A549 (cell line): Measurements from ENCODE around the gene RAB38. TPM values are rescaled to one million over a fixed set of nuclear protein-coding genes. Genes with fewer than 3 reads are reported as not detected.

Experiments used
- ATAC-seq, 2 experiments: fragments of 200-7000 bp in 1 of 2; fragments of >200 bp in 1 of 2; cut with Nextera tagmentation in 1 of 2; cut with Tn5 transposase in 1 of 2; 3 replicates each; pipeline versions ENCODE4 v1.8.0 to v1.9.1; 2018 to 2020; ENCODE audit warnings: mild to moderate bottlenecking in 1 of 2, moderate library complexity in 1 of 2
- CTCF ChIA-PET: fragments of 300-600 bp; sonication (Branson Sonifier 250); formaldehyde crosslinking; extraction: SDS; loops from one replicate; lab custom pipeline; 2021; ENCODE audit warnings: antibody characterized with exemption, inconsistent platforms; lab: Yijun Ruan, JAX
- POLR2A ChIA-PET: fragments of 350-600 bp; formaldehyde crosslinking; extraction: SDS; loops from one replicate; lab custom pipeline; 2021; ENCODE audit warnings: antibody characterized with exemption, inconsistent platforms; lab: Yijun Ruan, JAX
- DNase-seq, 2 experiments: peaks; one replicate each; pipeline versions ENCODE4 v3.0.0 to v3.0.0-alpha.2; 2011 to 2016; ENCODE audit warnings: low read depth in 1 of 2, low spot score in 1 of 2
- FAIRE-seq: peaks from 2 replicates; lab custom pipeline; 2011; peaks lifted over from hg19 to GRCh38; lab: Jason Lieb, UNC
- H3K27ac ChIP-seq, 2 experiments: fragments of >200 bp; sonication (Bioruptor Twin); formaldehyde crosslinking; 3 replicates each; pipeline ENCODE4 v1.5.1; 2016 to 2017
- H3K4me1 ChIP-seq: fragments of >200 bp; sonication (Bioruptor Twin); formaldehyde crosslinking; 3 replicates; pipeline ENCODE4 v1.6.1; 2016
- H3K4me2 ChIP-seq: fragments of >200 bp; sonication (Bioruptor Twin); formaldehyde crosslinking; 3 replicates; pipeline ENCODE4 v1.6.1; 2016
- H3K4me3 ChIP-seq: fragments of >200 bp; sonication (Bioruptor Twin); formaldehyde crosslinking; 3 replicates; pipeline ENCODE4 v1.5.1; 2016
- H3K9me3 ChIP-seq: fragments of >200 bp; sonication (Bioruptor Twin); formaldehyde crosslinking; 3 replicates; pipeline ENCODE4 v1.6.1; 2016
- CBX8 ChIP-seq: fragments of 200-600 bp; sonication (generic); IDR thresholded peaks from 2 replicates; pipeline ENCODE4 v1.6.1; 2016
- CEBPB ChIP-seq, 2 experiments: fragments of >200 bp in 1 of 2; sonication (Bioruptor Twin) in 1 of 2; formaldehyde crosslinking in 1 of 2; IDR thresholded peaks; 2 replicates each; pipeline ENCODE4 v1.6.1; 2012 to 2016
- CHD4 ChIP-seq: fragments of 200-600 bp; sonication (generic); IDR thresholded peaks from 2 replicates; pipeline ENCODE4 v1.6.1; 2016; ENCODE audit warnings: antibody characterized with exemption, mild to moderate bottlenecking, borderline replicate concordance
- E2F6 ChIP-seq: IDR thresholded peaks from 2 replicates; pipeline ENCODE4 v1.6.1; 2012; ENCODE audit warnings: low read depth, borderline replicate concordance
- EHMT2 ChIP-seq: fragments of 200-600 bp; sonication (generic); IDR thresholded peaks from 2 replicates; pipeline ENCODE4 v1.6.1; 2016; ENCODE audit warnings: antibody characterized with exemption, low read depth, mild to moderate bottlenecking, moderate library complexity
- ELK1 ChIP-seq: fragments of 150-350 bp; IDR thresholded peaks from 2 replicates; pipeline ENCODE4 v1.6.1; 2014; ENCODE audit warnings: low read depth, mild to moderate bottlenecking, low read length
- ESRRA ChIP-seq: fragments of 150-350 bp; IDR thresholded peaks from 2 replicates; pipeline ENCODE4 v1.6.1; 2014; ENCODE audit warnings: mild to moderate bottlenecking, low read length, borderline replicate concordance
- HDAC2 ChIP-seq: fragments of 200-600 bp; sonication (generic); IDR thresholded peaks from 2 replicates; pipeline ENCODE4 v1.6.1; 2016
- HOXB5 ChIP-seq: fragments of 250-450 bp; sonication (Bioruptor Pico); IDR thresholded peaks from 2 replicates; pipeline ENCODE4 v1.5.0; 2020; ENCODE audit warnings: mild to moderate bottlenecking, moderate library complexity
- JUNB ChIP-seq: fragments of >200 bp; sonication (Bioruptor Twin); formaldehyde crosslinking; IDR thresholded peaks from 2 replicates; pipeline ENCODE4 v1.6.1; 2016
- MAFK ChIP-seq: fragments of 450-650 bp; IDR thresholded peaks from 2 replicates; pipeline ENCODE4 v1.6.1; 2014; ENCODE audit not compliant: partially characterized antibody
- MAZ ChIP-seq: fragments of 150-350 bp; IDR thresholded peaks from 2 replicates; pipeline ENCODE4 v1.6.1; 2014; ENCODE audit warnings: antibody characterized with exemption, low read depth, low read length, borderline replicate concordance
- NFE2L2 ChIP-seq: fragments of 150-350 bp; conservative IDR thresholded peaks from 2 replicates; pipeline ENCODE4 v1.6.1; 2014; ENCODE audit warnings: low read length
- PBX3 ChIP-seq: IDR thresholded peaks from 2 replicates; pipeline ENCODE4 v1.6.1; 2012
- RNF2 ChIP-seq: fragments of 200-600 bp; sonication (generic); IDR thresholded peaks from 2 replicates; pipeline ENCODE4 v1.6.1; 2016; ENCODE audit warnings: low read depth, mild to moderate bottlenecking, antibody characterized with exemption, moderate library complexity, borderline replicate concordance
- TFCP2L1 ChIP-seq: fragments of 250-450 bp; sonication (Bioruptor Pico); IDR thresholded peaks from 2 replicates; pipeline ENCODE4 v1.5.0; 2021; ENCODE audit warnings: mild to moderate bottlenecking
- USF2 ChIP-seq: fragments of 450-650 bp; IDR thresholded peaks from 2 replicates; pipeline ENCODE4 v1.6.1; 2014; ENCODE audit warnings: antibody characterized with exemption
- ZSCAN20 ChIP-seq: fragments of 250-450 bp; sonication (Bioruptor Pico); IDR thresholded peaks from 2 replicates; pipeline ENCODE4 v1.8.0; 2022; ENCODE audit warnings: mild to moderate bottlenecking, moderate library complexity
- WGBS: methylation state at CpG from one replicate; pipeline ENCODE4 v1.1.6; 2017; ENCODE audit errors: missing lambda C conversion rate; 5-methylcytosine and 5-hydroxymethylcytosine counted together
- polyA minus RNA-seq: library from RNA; depleted of rRNA, polyadenylated mRNA; stranded (reverse); fragments of >200 nt; gene quantifications from 2 replicates; pipeline ENCODE4 v1.2.3, GENCODE V29; 2011; rRNA and poly(A)+ RNA removed
- polyA plus RNA-seq, 4 experiments: library from polyadenylated mRNA; depleted of rRNA in 3 of 4; stranded (reverse); fragments of >200 nt; fragmentation: RNase III in 1 of 4; extraction: RNeasy Plus Mini Kit Qiagen cat#74134 plus additional on column Dnase treatment in 1 of 4; gene quantifications; 2 replicates in 3 of 4; 3 replicates in 1 of 4; pipeline ENCODE4 v1.2.3, GENCODE V29; 2011 to 2017
- TF ChIP-seq, protein P1 (sequence below): IDR thresholded peaks from 2 replicates; pipeline ENCODE4 v1.6.1; 2012
- TF ChIP-seq, protein P2 (sequence below): fragments of 200-600 bp; sonication (generic); IDR thresholded peaks from 2 replicates; pipeline ENCODE4 v1.6.1; 2016; ENCODE audit warnings: antibody characterized with exemption, mild to moderate bottlenecking, moderate library complexity
- TF ChIP-seq, protein P3 (sequence below): fragments of >200 bp; sonication (Bioruptor Twin); formaldehyde crosslinking; IDR thresholded peaks from 2 replicates; pipeline ENCODE4 v1.6.1; 2016

RAB38 gene
- 1.6 and 2.3 TPM in 2 replicates for polyA plus RNA-seq (2011; rRNA removed)
- polyA plus RNA-seq (2012; cell fraction: cytosol; rRNA removed) = 0.37 and 0.41 TPM in 2 replicates
- polyA plus RNA-seq (2012; cell fraction: nucleus; rRNA removed) = 0.12 and 0.19 TPM in 2 replicates
- polyA plus RNA-seq (2017; fragmentation: RNase III; extraction: RNeasy Plus Mini Kit Qiagen cat#74134 plus additional on column Dnase treatment) = 0.38 to 0.59 TPM (median 0.53 TPM) in 3 replicates
- polyA minus RNA-seq = 0.45 and 0.73 TPM in 2 replicates

GRCh38 chr11:88174709-88175568 is at the start of gene RAB38:
Gene RAB38 (minus strand): TSS chr11:88175443. CDS start chr11:88175384, 59 bp downstream.
- 0 out of 3 replicates have a peak, but pooled peaks cover 11% of the 10 kb centered on the region for H3K4me1 ChIP-seq
- 40% methylated on average over 28 of the region's 54 CpGs for WGBS
- TF ChIP-seq JUNB = no peak
- peak within 1 kb of the TSS; percentile 19 to 68; a peak in 4 of 6 replicates for H3K27ac ChIP-seq
- ChIA-PET CTCF (no interaction called here), POLR2A (no interaction called here)
- H3K9me3 ChIP-seq = no peaks in the 10 kb centered on the region
- H3K4me3 ChIP-seq = peak within 1 kb of the TSS; percentile 45
- peak within 1 kb of the TSS; percentile 79 for H3K4me2 ChIP-seq
- ATAC-seq (peak; percentile 73 to 80), FAIRE-seq (no peak), DNase-seq (peak; percentile 8 to 24)

- CTCF ChIA-PET = no interaction called here
- Histone ChIP-seq H3K4me2 (no peak overlapping the region), H3K9me3 (no peaks in the 10 kb centered on the region), H3K4me3 (no peak overlapping the region), H3K4me1 (no peaks in the 10 kb centered on the region), H3K27ac (no peak overlapping the region)
- FAIRE-seq = no peak
- no peak for ATAC-seq
- POLR2A ChIA-PET = no interaction called here
- no peak for DNase-seq
- TF ChIP-seq MAFK = peak; percentile 69
- no peak for TF ChIP-seq MAZ
- no peak for TF ChIP-seq E2F6
Measured at GRCh38 chr11:88213406-88213805, 38.2 kb upstream of the RAB38 start.

GRCh38 chr11:88212300-88212699 is 37.1 kb upstream of the RAB38 start:
- Histone ChIP-seq H3K9me3 (no peaks in the 10 kb centered on the region), H3K27ac (no peak overlapping the region), H3K4me3 (no peak overlapping the region)
- CTCF ChIA-PET = interaction anchor here (1.4 kb wide), 1 partner anchor 19 kb away, joined by 3 read pairs; no protein-coding TSS in a partner anchor
- FAIRE-seq = no peak
- DNase-seq = no peak
- no peak for ATAC-seq
- TF ChIP-seq PBX3 = no peak
- TF ChIP-seq EHMT2 = no peak
- TF ChIP-seq, protein P1, sequence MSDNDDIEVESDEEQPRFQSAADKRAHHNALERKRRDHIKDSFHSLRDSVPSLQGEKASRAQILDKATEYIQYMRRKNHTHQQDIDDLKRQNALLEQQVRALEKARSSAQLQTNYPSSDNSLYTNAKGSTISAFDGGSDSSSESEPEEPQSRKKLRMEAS = no peak
- TF ChIP-seq MAZ = no peak
- TF ChIP-seq TFCP2L1 (CRISPR knock-in tag) = no peak
- no peak for TF ChIP-seq HOXB5 (CRISPR knock-in tag)
- TF ChIP-seq CEBPB (IDR thresholded peaks at IDR 0.05) = no peak
- no peak for TF ChIP-seq ZSCAN20 (CRISPR knock-in tag)
- no peak for TF ChIP-seq CHD4
- TF ChIP-seq, protein P2, sequence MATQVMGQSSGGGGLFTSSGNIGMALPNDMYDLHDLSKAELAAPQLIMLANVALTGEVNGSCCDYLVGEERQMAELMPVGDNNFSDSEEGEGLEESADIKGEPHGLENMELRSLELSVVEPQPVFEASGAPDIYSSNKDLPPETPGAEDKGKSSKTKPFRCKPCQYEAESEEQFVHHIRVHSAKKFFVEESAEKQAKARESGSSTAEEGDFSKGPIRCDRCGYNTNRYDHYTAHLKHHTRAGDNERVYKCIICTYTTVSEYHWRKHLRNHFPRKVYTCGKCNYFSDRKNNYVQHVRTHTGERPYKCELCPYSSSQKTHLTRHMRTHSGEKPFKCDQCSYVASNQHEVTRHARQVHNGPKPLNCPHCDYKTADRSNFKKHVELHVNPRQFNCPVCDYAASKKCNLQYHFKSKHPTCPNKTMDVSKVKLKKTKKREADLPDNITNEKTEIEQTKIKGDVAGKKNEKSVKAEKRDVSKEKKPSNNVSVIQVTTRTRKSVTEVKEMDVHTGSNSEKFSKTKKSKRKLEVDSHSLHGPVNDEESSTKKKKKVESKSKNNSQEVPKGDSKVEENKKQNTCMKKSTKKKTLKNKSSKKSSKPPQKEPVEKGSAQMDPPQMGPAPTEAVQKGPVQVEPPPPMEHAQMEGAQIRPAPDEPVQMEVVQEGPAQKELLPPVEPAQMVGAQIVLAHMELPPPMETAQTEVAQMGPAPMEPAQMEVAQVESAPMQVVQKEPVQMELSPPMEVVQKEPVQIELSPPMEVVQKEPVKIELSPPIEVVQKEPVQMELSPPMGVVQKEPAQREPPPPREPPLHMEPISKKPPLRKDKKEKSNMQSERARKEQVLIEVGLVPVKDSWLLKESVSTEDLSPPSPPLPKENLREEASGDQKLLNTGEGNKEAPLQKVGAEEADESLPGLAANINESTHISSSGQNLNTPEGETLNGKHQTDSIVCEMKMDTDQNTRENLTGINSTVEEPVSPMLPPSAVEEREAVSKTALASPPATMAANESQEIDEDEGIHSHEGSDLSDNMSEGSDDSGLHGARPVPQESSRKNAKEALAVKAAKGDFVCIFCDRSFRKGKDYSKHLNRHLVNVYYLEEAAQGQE = no peak
- no peak for TF ChIP-seq HDAC2
- TF ChIP-seq ELK1 = no peak
- no peak for TF ChIP-seq RNF2
- TF ChIP-seq CBX8 = no peak
- TF ChIP-seq USF2 = no peak
- TF ChIP-seq, protein P3, sequence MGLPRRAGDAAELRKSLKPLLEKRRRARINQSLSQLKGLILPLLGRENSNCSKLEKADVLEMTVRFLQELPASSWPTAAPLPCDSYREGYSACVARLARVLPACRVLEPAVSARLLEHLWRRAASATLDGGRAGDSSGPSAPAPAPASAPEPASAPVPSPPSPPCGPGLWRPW = no peak
- no peak for TF ChIP-seq ESRRA
- no peak for TF ChIP-seq NFE2L2
- TF ChIP-seq, all 56 proteins: peak for 0
- H3K4me2 ChIP-seq = no peak overlapping the region
- H3K4me1 ChIP-seq = no peaks in the 10 kb centered on the region
- 9% methylated on average over 1 of the region's 1 CpG for WGBS
- POLR2A ChIA-PET = no interaction called here
